Measurements from ENCODE around the gene CDC16.
"Not testable (repeated sequence)": the region's sequence is repeated elsewhere in the genome, so short reads cannot be mapped to it uniquely, and the experiment has no call there.

- not testable (repeated sequence) for TF ChIP-seq CTCF (IDR thresholded peaks at IDR 0.05; ENCODE audit: low read depth, low read length); EZH2phosphoT487 (IDR thresholded peaks at IDR 0.05; ENCODE audit: low read depth)
Observed at GRCh38 chr13:114199526-114199925, 35.2 kb upstream of the CDC16 start.

All from OCI-LY3 (cell line).